ENCODE results near the gene NDUFS6. TPM values are rescaled to one million over a fixed set of nuclear protein-coding genes. Genes with fewer than 3 reads are reported as not detected.
"Not testable (repeated sequence)": the region's sequence is repeated elsewhere in the genome, so short reads cannot be mapped to it uniquely, and the experiment has no call there.

NDUFS6 gene
- total RNA-seq, 1 donor from 2014 or later = 32.3 TPM

DNA sequence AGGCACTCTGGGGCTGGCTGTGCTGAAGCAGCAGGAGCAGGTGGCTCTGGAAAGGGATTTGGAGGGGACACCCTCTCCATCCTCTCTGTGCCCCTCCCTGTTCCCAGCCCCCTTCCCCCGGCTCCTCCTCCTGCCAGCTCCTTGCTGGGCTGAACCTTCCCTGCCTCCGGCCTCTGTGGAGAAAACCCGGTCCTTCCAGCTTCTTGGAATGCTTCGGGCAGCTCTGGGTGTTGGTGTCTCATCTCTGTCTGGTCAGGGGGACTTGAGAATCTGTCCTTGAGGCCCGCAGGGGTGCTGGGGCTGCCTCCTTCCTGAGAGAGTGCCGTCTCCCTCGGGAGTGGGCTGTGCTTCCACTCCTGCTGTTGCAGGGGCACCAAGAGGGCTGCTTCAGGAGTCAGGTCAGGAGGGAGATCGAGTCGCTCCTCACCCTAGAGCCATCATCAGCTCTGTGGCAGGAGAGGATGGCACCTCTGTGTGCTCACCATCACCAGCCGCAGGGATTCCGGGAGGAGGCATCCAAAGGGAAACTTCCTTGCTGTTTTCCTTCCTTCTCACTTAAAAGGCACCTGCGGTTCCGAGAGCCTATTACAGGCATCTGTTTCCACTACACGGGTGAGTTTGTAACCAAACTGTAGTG lies 30.6 kb downstream of the NDUFS6 start:
- DNase-seq (ENCODE audit: low read depth in 2 of 2) = no peak

DNA sequence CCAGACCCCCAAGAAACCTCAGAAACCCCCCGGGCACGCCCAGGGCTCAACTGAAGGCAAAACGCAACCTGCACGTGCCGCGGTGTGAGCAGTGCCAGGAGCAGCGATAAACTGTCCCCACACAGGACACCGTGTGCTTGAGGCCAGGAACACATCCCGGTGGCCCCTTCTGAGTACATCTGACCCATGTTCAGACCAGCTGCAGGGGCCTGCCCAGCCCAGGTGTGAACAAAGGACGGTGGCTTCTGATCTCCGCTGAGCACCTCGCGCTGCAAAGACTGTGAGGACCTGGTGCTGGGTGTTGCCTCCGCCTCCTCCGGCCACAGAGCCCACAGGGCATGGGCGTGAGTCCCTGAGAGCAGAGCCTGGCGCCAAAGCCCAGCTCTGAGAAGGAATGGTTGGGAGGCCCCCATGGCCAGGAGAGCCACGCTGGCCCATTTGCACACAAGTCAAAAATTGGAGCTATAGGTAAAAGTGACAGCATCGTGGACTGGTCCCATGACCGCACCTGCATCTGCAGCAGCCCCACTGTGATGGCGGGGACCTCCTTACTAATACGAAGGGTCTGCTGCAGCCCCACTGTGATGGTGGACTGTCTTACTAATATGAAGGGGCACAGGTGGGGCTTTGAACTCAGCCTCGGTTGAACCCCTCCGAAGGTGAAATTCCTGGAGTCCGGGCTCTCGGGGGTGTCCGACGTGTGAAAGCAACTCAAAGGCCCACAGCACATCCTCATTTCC lies 31.5 kb downstream of the NDUFS6 start:
- no peak for DNase-seq (ENCODE audit: low read depth in 2 of 2)

DNA sequence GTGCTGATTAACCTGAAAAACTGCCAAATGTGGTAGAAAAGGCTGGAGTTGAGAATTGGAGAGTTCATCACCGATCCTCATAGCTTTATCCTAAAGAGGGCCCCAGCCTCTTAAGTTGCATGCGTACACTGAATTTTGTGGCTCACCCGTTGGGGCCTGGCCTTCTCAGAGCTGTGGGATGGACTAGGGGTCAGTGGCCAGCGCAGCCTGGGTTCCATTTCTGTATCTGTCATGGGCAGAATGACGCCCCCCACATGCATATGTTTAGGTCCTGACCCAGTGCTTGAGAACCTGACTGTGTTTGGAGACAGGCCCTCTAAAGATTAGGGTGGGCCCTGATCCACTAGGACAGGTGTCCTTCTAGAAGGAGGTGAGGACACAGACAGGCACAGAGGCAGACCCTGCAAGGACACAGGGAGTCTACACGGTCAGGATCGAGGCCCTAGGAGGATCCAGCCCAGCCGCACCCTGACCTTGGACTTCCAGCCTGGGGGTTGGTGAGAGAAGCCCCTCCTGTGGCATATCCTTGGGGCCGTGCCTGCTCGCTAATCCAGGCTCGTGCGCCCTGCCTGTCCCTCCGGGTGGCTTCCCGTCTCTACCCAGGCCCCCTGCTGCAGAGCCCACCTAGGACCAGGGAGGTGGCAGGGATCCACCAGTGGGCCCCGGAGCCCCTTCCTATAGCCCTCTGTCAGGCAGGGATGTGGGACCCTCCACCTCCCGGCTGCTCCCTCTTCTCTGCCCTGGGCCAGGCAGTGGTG lies 32.2 kb downstream of the NDUFS6 start:
- no peak for DNase-seq (ENCODE audit: low read depth in 2 of 2)

DNA sequence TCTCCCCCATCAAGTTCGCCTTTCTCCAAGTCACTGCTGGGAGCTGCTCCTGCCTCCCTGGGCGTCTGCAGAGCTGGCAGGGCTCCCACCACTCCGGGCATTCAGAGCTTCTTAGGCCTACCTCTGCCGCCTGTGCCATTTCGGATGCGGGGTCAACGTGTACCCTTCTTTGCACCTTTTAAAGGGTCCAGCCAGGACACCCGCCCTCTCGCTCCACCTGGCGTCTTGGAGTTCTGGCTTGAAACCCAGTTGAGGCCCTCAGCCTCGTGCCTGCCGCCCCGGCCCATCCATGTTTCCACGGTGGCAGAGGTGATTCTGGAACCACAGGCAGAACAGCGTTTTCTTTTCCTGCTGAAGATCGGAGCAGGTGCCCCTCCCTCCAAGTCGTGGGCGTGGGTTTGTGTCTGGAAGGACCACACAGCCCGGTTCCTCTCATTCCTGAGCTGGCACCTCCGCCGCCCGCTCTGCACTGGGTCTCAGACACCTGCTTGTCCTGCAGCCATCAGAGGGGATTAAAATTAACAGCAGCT lies 32.9 kb downstream of the NDUFS6 start:
- DNase-seq (ENCODE audit: low read depth in 2 of 2) = no peak

DNA sequence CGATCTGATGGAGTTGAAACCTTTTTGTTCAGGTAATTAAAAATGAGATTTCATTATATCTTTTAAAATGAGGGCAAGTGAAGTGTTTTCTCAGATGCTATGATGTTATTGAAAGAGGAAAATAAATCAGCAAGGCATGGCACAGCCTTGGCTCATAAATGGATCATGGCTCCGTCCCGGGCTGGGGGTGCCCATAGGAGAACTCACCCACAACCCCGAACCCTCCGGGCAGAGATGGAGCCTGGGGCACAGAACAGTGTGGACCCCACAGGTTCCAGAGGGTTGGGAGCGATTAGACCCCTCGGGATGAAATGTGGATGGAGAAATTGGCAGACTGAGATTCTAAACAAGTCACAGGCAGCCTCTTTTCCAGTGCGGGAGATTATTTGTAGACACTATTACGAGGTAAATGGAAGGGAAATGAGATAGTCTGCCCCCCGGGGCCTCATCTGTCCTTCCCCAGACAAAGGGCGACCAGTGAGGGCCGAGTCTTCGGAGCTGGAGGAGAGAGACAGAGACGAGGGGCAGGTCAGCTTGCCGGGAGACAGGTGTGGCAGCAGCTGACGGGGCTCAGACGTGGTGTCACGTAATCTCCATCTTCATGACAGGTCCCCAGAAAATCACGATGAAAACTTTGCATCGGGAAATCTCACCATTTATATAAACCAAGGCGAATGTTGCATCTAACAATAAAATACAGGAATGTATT lies 33.7 kb downstream of the NDUFS6 start:
- DNase-seq (ENCODE audit: low read depth in 2 of 2) = no peak

DNA sequence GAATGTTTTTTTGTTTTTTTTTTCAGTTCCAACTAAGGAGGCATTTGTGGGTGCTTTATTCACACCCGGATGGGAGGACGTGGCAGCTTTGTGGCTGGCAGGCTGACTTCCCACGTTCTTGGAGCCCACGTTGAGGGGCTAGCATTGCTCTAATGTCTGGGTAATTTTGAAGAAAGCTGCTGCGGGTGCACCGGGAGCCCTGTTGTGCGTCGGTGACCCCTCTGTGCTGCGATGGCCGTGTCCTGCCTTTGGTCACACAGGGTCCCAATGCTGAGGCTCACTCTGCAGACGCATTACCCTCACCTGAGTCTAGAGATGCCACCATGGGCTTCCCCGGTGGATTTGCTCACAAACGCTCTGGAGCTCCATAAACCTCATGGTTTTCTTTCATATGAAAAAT lies 34.2 kb downstream of the NDUFS6 start:
- DNase-seq (ENCODE audit: low read depth in 2 of 2) = no peak

DNA sequence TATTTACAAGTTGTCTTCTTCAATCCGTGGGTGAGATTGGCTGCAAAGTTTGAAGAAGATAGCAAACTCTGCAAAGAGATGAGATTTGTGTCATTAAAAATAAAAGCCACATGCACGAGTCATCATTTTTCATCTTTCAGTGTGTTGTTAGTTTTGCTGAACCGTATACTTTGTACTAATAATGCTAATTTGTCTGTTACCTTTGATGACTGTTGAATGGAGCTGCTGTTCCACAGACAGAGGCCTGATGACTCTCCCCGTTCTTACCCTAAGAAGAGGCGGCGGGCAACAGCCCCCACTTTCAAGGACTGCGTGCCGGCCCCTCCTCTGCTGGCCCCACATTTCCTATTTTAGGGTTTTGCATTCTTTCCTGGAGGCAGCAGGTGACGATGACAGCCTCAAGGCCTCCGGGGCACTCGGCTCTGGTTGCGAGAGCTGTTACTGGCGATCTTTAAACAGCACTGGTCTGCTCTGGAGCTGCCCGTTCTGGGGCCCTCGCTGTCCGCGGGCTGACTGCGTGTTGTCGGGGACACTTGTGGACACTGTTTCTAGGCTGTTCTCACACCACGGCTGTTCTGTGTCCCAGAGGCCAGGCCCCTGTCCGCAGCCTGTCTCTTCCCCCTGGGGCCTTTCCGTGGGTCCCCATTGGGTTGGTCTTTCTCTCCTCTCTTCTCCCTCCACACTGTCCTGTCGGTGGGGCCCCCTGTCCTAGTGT lies 35.1 kb downstream of the NDUFS6 start:
- DNase-seq (ENCODE audit: low read depth in 2 of 2) = no peak

DNA sequence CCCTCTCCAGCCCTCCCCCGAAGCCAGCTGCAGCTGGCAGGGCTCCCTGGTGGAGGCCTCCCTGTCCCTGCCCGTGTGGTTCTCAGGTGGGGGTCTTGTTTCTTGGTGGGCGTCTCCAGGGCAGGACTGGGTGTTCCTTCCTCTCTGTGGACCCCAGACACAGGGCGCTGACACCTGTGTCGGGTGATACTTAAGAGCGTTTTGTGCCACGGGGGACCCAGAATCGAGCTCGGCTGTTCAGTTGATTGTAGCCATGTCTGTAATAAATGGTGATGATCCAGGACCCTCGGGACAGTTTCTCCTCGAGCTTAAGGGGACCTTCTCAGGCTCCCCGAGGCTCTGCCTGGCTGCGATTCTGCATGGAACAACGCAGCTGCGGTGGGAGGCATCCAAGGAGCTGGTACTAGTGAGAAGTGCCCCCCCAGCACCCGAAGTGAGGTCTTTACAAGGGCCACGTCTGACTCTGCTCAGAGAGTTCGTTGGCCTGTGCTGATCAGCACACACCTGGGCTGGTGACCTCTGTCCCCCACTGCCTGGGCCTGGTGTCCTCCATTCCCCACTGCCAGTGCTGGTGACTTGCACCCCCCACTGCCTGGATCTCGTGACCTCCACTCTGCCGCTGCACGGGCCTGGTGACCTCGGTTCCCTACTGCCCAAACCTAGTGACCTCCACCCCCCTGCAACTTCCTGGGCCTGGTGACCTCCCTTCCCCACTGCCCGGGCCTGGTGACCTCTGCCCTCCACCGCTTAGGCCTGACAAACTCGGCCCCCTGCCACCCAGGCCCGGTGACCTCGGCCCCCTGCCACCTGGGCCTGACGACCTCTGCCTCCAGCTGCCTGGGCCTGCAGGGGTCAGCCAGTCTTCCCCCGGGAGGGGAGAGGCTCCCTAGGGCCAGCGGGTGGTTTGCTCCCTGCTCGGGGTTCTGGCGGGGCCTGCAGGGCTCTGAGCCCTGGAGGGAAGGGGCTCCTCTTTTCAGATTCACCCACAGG lies 36.0 kb downstream of the NDUFS6 start:
- no peak for DNase-seq (ENCODE audit: low read depth in 2 of 2)

DNA sequence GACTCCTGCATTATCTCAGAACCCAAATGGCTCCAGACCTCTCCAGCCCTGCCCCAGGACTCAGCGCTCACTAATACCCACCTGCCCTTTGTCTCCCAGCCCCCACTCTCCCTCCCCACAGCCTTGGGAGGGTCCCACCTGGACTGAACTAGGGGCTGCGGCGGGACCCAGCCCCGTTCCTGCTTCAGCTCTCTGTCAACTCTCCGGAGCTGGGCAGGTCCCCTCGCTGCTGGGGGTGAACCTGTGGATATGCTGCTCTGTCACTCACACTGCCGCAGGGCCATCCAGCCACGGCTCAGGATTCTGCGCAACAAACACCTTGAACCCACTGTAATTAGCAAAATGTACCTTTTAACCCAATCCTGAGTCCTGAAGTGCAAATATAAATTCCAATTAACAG lies 36.8 kb downstream of the NDUFS6 start:
- no peak for DNase-seq (ENCODE audit: low read depth in 2 of 2)

DNA sequence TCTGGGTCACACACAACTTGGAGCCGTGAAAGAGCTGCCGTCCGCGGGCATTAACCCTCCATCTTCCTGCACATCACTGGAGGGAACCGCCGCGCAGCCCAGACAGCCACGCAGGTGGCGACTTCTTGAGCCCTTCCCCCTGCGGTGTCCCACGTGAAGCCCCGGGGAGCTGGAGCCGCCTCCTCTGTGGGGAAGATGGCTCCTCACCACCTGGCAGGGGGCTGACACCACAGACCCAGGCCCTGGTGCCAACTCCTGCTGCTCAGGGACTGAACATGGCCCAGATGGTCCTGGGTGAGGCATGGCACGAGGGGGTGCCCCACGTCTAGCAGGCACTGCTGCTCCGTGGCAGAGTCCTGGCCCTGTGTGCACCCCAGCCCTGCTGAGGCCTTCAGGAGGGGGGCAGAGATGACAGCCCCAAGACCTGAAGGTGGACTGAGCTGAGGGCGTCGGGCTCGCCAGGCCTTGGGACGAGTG lies 38.9 kb downstream of the NDUFS6 start:
- DNase-seq (ENCODE audit: low read depth in 2 of 2) = no peak

DNA sequence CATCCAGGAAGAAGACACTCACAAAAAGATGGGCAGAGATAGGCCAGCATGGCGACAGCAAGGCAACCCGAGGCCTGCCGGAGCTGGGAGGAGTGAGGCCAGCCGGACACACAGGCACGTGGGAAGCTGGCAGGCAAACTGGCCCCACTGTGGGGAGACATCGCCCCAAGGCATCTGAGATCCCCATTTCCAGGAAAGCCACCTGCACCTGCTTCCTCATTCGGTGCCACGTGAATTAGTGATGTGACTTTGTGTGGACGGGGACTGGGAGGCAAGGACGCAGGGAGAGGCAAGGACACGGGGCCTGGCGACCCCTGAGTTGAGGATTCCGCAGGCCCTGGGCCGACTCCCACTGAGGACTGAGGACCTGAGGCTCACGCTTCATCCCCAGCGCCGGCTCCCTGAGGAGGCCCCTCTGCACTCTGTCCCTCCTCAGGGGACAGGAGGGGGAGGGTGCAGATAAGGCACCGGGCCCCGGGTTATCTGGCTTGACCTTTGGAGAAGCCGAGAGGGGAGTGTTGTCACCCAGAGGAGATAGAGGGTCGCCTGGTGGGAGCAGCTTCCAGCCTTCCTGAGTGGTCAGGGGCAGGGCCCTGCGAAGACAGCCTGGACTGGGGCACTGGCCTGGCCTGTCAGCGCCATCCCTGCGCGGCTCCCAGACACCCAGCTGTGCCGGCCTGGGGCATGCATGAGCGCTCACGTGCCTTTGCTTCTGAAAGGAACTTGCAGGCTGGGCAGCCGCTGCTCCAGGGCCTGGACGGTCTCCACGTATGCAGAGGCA lies 39.7 kb downstream of the NDUFS6 start:
- no peak for DNase-seq (ENCODE audit: low read depth in 2 of 2)

DNA sequence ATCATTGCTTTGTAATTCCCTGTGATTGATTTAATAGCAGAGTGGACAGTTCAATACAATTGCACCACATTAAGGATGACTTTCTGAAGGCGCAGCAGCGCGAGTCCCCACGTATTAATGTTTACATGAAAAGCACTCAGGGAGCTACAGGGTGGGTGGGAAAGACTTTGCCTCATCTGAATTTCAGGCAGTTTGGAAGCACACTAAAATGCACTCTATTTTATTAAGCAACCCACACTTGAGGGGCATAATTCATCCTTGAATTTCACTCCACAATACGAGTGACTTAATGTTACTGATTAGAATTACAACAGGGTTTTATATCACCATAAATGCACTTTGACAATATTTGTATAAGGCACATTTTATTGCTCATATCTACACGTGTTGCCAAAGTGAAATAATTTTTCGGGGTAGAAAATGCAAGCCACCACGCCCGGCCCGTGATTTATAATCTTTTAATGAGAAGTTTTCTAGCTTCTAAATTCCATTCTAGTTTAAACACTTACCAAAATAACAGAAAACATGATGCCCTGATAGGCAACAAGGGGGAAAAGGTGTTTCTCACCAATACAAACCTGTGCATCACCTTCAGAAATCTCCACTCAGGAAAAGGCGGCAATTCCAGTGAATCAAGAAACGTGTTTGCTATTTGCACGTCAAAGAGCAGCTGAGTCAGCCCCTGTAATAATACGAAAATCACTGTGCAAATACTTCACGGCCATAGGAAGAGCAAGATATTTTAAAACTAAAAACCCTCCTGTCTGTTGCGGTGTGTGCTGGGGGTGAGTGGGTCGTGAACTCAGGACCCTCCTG lies 41.0 kb downstream of the NDUFS6 start:
- no peak for DNase-seq (ENCODE audit: low read depth in 2 of 2)

DNA sequence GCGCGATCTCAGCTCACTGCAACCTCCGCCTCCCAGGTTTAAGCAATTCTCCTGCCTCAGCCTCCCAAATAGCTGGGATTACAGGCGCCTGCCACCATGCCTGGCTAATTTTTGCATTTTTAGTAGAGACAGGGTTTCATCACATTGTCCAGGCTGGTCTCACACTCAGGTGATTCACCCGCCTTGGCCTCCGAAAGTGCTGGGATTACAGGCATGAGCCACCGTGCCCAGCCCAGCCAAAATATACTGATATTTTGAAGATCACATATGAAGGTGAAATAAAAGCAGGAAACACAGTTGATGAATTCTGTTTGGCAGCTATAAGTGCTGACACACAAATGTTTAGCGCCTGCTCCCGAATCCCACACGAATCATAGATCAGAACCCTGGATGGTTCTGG lies 42.6 kb downstream of the NDUFS6 start:
- not testable (repeated sequence) for DNase-seq (ENCODE audit: low read depth in 2 of 2)

DNA sequence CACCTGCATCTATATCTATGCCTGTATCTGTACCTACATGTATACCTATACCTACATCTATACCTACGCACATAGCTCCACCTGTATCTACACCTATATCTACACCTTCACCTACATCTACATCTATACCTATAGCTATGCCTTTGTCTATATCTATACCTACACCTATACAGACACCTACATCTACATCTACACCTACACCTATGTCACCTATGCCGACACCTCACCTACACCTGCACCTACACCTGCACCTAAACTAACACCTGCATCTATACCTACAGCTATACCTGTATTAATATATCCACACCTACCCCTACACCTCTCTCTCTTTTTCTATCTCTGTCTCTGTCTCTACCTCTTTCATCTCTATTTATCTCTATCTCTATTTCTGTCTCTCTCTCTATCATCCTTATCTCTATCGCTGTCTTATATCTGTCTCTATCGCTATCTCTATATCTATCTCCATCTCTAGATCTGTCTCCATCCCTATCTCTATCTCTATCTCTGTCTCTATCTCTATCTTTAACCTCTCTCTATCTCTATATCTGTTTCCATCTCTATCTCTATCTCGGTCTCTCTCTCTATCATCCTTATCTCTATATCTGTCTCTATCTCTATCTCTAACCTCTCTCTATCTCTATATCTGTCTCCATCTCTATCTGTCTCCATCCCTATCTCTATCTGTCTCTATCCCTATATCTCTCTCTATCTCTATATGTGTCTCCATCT lies 43.7 kb downstream of the NDUFS6 start:
- no peak for DNase-seq (ENCODE audit: low read depth in 2 of 2)

DNA sequence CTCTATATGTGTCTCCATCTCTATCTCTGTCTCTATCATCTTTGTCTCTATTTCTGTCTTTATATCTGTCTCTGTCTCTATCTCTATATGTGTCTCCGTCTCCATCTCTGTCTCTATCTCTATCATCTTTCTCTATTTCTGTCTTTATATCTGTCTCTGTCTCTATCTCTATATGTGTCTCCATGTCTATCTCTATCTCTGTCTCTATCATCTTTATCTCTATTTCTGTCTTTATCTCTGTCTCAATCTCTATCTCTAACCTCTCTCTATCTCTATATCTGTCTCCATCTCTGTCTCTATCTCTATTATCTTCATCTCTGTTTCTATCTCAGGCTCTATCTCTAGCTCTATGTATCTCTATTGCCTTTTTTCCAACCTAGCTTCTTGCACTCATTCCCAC lies 44.5 kb downstream of the NDUFS6 start:
- no peak for DNase-seq (ENCODE audit: low read depth in 2 of 2)

DNA sequence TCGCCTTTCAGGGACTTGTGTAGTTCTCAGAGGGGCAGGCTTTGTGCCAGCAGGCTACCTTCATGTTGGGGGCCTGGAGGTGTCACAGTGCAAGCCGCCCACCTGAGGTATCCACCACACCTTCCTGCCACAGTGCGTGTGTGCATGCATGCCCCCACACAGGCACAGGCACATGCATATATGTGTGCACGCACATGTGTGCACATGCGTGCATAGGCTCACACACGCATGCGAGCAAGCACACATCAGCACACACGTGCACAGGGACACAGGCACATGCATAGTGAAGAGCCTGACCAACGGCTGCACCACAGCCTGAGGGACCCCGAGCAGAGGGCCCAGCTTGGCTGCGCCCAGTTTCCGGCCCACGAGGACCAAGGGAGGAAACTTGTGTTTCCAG lies 45.4 kb downstream of the NDUFS6 start:
- DNase-seq (ENCODE audit: low read depth in 2 of 2) = no peak

DNA sequence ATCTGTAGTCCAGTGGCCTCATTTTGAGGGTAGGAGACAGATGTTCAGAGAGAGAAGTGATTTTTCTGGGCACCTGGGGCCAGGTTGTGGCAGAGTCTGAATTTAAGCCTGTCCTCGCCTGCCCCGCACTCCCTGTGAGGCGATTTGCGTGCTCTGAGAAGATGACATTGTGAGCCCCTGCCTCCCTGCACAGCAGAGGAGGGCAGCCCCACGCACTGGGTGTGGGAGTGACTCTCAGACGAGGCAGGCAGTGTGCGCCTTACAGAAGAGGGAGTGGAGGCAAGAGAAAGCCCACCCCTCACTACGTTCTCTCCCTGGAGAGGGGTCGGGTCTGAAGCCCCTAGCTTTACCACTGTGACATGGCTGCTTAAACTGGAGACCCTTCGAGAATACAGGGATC lies 45.8 kb downstream of the NDUFS6 start:
- no peak for DNase-seq (ENCODE audit: low read depth in 2 of 2)

Data from lung microvascular endothelial cell (primary cell).